Adrenal gland (tissue), 12 donors: ENCODE measurements around the gene DOCK3. TPM values are rescaled to one million over a fixed set of nuclear protein-coding genes. Genes with fewer than 3 reads are reported as not detected.
"Not testable (repeated sequence)": the region's sequence is repeated elsewhere in the genome, so short reads cannot be mapped to it uniquely, and the experiment has no call there.

Experiments used
- DNase-seq, 7 donors: peaks; one replicate each; pipeline ENCODE4 v3.0.0-alpha.2; 2019 to 2020
- H3K27ac ChIP-seq, 5 donors: fragments of 200-600 bp; sonication (generic) in 4 of 5; 1 replicate in 3 of 5; 2 replicates in 2 of 5; pipeline versions ENCODE4 v1.5.1 to v1.8.0; 2016 to 2020; ENCODE audit warnings: mild to moderate bottlenecking in 1 of 5
- H3K27me3 ChIP-seq: fragments of 200-600 bp; 2 replicates; pipeline ENCODE4 v1.8.0; 2021
- H3K36me3 ChIP-seq, 2 donors: fragments of 200-600 bp; replicated peaks in 1 of 2; 1 replicate in 1 of 2; 2 replicates in 1 of 2; pipeline versions ENCODE4 v1.5.1 to v1.8.0; 2018 to 2022
- H3K4me1 ChIP-seq, 2 donors: fragments of 200-600 bp; replicated peaks in 1 of 2; 1 replicate in 1 of 2; 2 replicates in 1 of 2; pipeline versions ENCODE4 v1.5.1 to v1.8.0; 2018 to 2021
- H3K4me3 ChIP-seq, 4 donors: fragments of 200-600 bp; sonication (generic) in 3 of 4; one replicate each; pipeline ENCODE4 v1.5.1; 2016 to 2018
- H3K9me3 ChIP-seq, 3 donors: fragments of 200-600 bp; sonication (generic) in 1 of 3; replicated peaks in 1 of 3; 1 replicate in 2 of 3; 2 replicates in 1 of 3; pipeline versions ENCODE4 v1.5.1 to v1.8.0; 2016 to 2021
- CTCF ChIP-seq, 6 experiments: fragments of 450-650 bp in 4 of 6; fragments of 200-600 bp in 2 of 6; sonication (generic) in 1 of 6; IDR thresholded peaks; 1 replicate in 5 of 6; 2 replicates in 1 of 6; pipeline versions ENCODE4 v1.5.1 to v1.8.0; 2016 to 2021; ENCODE audit warnings: antibody characterized with exemption in 6 of 6, mild to moderate bottlenecking in 2 of 6, moderate library complexity in 1 of 6
- POLR2A ChIP-seq, 2 donors: fragments of 450-650 bp; IDR thresholded peaks; one replicate each; pipeline ENCODE4 v1.6.1; 2017; ENCODE audit warnings: antibody characterized with exemption in 2 of 2, mild to moderate bottlenecking in 2 of 2, moderate library complexity in 1 of 2
- WGBS, 4 donors: extraction: QIAGEN DNeasy Blood & Tissue Kit in 2 of 4; methylation state at CpG; one replicate each; pipeline versions ENCODE4 v1.1.5 to v1.1.7; 2013 to 2017; 5-methylcytosine and 5-hydroxymethylcytosine counted together
- intact Hi-C, 2 donors: fragments of 100-400 bp; cut with DNase I; formaldehyde crosslinking; loops; one replicate each; pipeline versions ENCODE4 v1.14.1 to v1.15.0; 2022 to 2023
- polyA plus RNA-seq, 3 donors: library from polyadenylated mRNA; stranded (reverse); fragments of 200-250 nt in 2 of 3; fragments of 350-450 nt in 1 of 3; fragmentation: Illumina TruSeq in 1 of 3; extraction: RNeasy Lipid Tissue Mini Kit (QIAGEN cat#74804) in 1 of 3; gene quantifications; one replicate each; pipeline ENCODE4 v1.2.3, GENCODE V29; 2013 to 2014
- total RNA-seq, 9 donors: library from RNA; depleted of rRNA in 4 of 9; stranded (reverse); fragments of >200 nt in 4 of 9; fragments of 120-200 nt in 1 of 9; fragmentation: NEBNext Ultra II Directional in 1 of 9; extraction: Animal tissue kit (Norgen Biotek cat#: 25700) in 1 of 9; gene quantifications; one replicate each; pipeline versions ENCODE4 v1.1.0 to v1.2.4, GENCODE V29; 2013 to 2023
- donor health status: healthy with polysubstance abuse.
- donor health status: Bipolar disorder and iron deficiency.
- donor health status: DM: yes; HTN: yes; CAD: no.
- donor health status: DM: no; HTN: no; CAD: no.
- donor health status: DM: no; HTN: no; CAD: no.
- donor health status: DM: yes; HTN: yes; CAD: no.

Gene DOCK3
- total and polyA plus RNA-seq, 12 donors: 0.72 to 8.6 (median 2.9) TPM

- DNase-seq: no peak
- no peaks in the 10 kb centered on the region for H3K4me1 ChIP-seq
- H3K36me3 ChIP-seq: no peaks in the 10 kb centered on the region
- no peaks in the 10 kb centered on the region for H3K9me3 ChIP-seq
- TF ChIP-seq POLR2A (IDR thresholded peaks at IDR 0.05) (no peak), CTCF (IDR thresholded peaks at IDR 0.05) (no peak)
- H3K27ac ChIP-seq: no peak overlapping the region
- intact Hi-C loops: no loop called here
- no peaks in the 10 kb centered on the region for H3K27me3 ChIP-seq
- H3K4me3 ChIP-seq: no peak overlapping the region
- 74 to 91% (median 87%) methylated on average over 1 of the region's 1 CpG for WGBS, 4 donors
Observed at GRCh38 chr3:50777680-50778079, 103.0 kb downstream of the DOCK3 start.

- H3K27ac ChIP-seq, H3K27me3 ChIP-seq, H3K36me3 ChIP-seq, H3K4me1 ChIP-seq, DNase-seq, H3K9me3 ChIP-seq, intact Hi-C loops, H3K4me3 ChIP-seq: not testable (repeated sequence)
- 95 to 97% (median 96%) methylated on average over 3 of the region's 3 CpGs for WGBS, 4 donors
Observed at GRCh38 chr3:50781766-50782165, 107.0 kb downstream of the DOCK3 start.

DNA sequence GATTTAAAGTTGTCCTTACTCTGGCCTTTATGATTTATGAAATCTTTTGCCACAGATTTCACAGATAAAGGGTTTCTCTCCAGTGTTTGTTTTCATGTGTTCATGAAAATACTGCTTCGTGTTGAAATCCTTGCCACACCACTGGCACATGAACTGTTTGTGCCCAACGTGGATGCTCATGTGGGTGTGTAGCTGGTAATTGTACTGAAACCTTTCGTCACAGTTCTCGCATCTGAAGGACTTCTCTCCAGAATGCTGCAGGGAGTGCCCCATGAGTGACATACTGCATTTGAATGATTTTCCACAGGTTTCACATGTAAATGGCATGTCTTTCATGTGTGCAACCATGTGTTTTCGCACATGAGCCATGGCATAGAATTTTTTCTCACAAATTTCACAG is 111.9 kb downstream of the DOCK3 start:
- H3K27me3 ChIP-seq: no peaks in the 10 kb centered on the region
- DNase-seq: no peak
- TF ChIP-seq POLR2A (IDR thresholded peaks at IDR 0.05): no peak
- no peak for TF ChIP-seq CTCF (IDR thresholded peaks at IDR 0.05)
- 53 to 64% (median 63%) methylated on average over 5 of the region's 5 CpGs for WGBS, 4 donors
- no peak overlapping the region for H3K4me3 ChIP-seq
- intact Hi-C loops: no loop called here
- H3K9me3 ChIP-seq: no peaks in the 10 kb centered on the region
- H3K4me1 ChIP-seq: no peaks in the 10 kb centered on the region
- no peak overlapping the region for H3K27ac ChIP-seq
- H3K36me3 ChIP-seq: no peaks in the 10 kb centered on the region

DNA sequence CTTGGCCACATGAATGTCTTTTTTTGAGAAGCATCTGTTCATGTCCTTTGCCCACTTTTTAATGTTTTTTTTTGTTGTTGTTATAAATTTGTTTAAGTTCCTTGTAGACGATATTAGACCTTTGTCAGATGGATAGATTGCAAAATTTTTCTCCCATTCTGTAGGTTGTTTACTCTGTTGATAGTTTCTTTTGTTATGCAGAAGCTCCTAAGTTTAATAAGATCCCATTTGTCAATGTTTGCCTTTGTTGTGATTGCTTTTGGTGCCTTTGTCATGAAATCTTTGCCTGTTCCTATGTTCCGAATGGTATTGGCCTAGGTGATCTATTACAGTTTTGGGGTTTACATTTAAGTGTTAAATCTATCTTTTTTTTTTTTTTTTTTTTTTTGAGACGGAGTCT is 116.2 kb downstream of the DOCK3 start:
- H3K27me3 ChIP-seq, H3K9me3 ChIP-seq, intact Hi-C loops, H3K4me1 ChIP-seq, H3K4me3 ChIP-seq, H3K36me3 ChIP-seq, H3K27ac ChIP-seq, DNase-seq: not testable (repeated sequence)
- 84 to 96% (median 92%) methylated on average over 3 of the region's 3 CpGs for WGBS, 4 donors

- WGBS, 4 donors: 55 to 86% (median 71%) methylated on average over 4 of the region's 4 CpGs
Observed at GRCh38 chr3:50792568-50792967, 117.8 kb downstream of the DOCK3 start.

DNA sequence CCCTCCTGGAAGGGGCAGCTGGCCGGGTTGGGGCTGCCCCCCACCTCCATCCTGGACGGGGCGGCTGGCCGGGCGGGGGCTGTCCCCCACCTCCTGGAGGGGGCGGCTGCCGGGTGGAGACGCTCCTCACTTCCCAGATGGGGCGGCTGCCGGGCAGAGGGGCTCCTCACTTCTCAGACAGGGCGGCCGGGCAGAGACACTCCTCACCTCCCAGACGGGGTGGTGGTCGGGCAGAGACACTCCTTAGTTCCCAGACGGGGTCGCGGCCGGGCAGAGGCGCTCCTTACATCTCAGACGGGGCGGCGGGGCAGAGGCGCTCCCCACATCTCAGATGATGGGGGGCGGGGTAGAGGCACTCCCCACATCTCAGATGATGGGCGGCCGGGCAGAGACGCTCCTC is 129.1 kb downstream of the DOCK3 start:
- H3K9me3 ChIP-seq: peaks cover 0 to 17% (median 9%) of the 10 kb centered on the region in 3 donors
- H3K27ac ChIP-seq, DNase-seq, intact Hi-C loops, H3K4me1 ChIP-seq, H3K36me3 ChIP-seq, H3K27me3 ChIP-seq, H3K4me3 ChIP-seq: not testable (repeated sequence)
- 96 to 98% (median 97%) methylated on average over 14 to 27 of the region's 27 CpGs; no CpG with 5 or more reads in 1 of the 4 donors for whole genome bisulfite sequencing, 4 donors

More at GRCh38 chr3:50792568-50792967, 117.8 kb downstream of the DOCK3 start:
- Histone ChIP-seq H3K36me3 (no peaks in the 10 kb centered on the region), H3K9me3 (no peaks in the 10 kb centered on the region), H3K4me3 (no peak overlapping the region), H3K4me1 (no peaks in the 10 kb centered on the region), H3K27ac (no peak overlapping the region), H3K27me3 (no peaks in the 10 kb centered on the region)
- DNase-seq: no peak
- intact Hi-C loops: no loop called here
- TF ChIP-seq POLR2A (IDR thresholded peaks at IDR 0.05): no peak
- no peak for TF ChIP-seq CTCF (IDR thresholded peaks at IDR 0.05)

DNA sequence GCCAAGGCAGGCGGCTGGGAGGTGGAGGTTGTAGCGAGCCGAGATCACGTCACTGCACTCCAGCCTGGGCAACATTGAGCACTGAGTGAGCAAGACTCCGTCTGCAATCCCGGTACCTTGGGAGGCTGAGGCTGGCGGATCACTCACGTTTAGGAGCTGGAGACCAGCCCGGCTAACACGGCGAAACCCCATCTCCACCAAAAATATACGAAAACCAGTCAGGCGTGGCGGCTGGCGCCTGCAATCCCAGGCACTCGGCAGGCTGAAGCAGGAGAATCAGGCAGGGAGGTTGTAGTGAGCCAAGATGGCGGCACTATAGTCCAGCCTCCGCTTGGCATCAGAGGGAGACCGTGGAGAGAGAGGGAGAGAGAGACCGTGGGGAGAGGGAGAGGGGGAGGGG is 129.6 kb downstream of the DOCK3 start:
- H3K9me3 ChIP-seq: peaks cover 0 to 12% (median 7%) of the 10 kb centered on the region in 3 donors
- H3K27me3 ChIP-seq, intact Hi-C loops, H3K36me3 ChIP-seq, H3K4me1 ChIP-seq, H3K27ac ChIP-seq, DNase-seq, H3K4me3 ChIP-seq: not testable (repeated sequence)
- 93 to 98% (median 96%) methylated on average over 13 to 20 of the region's 20 CpGs for WGBS, 4 donors
